Activated naive CD8-positive, alpha-beta T cell treated with anti-CD3 and anti-CD28 coated beads, Interleukin-2, amount 10 ng/mL, durations not matched to agents 7 days and 5 days (primary cell): ENCODE data around the gene DNAI2. TPM values are rescaled to one million over a fixed set of nuclear protein-coding genes. Genes with fewer than 3 reads are reported as not detected.

ENCODE experiments used
- ATAC-seq: fragments of 150-1000 bp; cut with Tn5 transposase; one replicate; pipeline ENCODE4 v1.10.0; 2021; ENCODE audit warnings: low read depth, moderate library complexity
- POLR2A ChIA-PET: fragments of 350-600 bp; sonication (Branson Sonifier 250); formaldehyde crosslinking; loops from one replicate; lab custom pipeline; 2021; ENCODE audit warnings: antibody characterized with exemption; lab: Charles Lee
- DNase-seq: peaks from one replicate; pipeline ENCODE4 v3.0.0; 2021
- H3K27ac Mint-ChIP-seq: one replicate; pipeline ENCODE4 v1.8.0; 2022; ENCODE audit warnings: mild to moderate bottlenecking, mixed read lengths
- H3K27me3 Mint-ChIP-seq: one replicate; pipeline ENCODE4 v1.8.0; 2022; ENCODE audit warnings: mild to moderate bottlenecking, moderate library complexity, mixed read lengths
- H3K36me3 Mint-ChIP-seq: one replicate; pipeline ENCODE4 v1.8.0; 2021; ENCODE audit warnings: mild to moderate bottlenecking, mixed read lengths
- H3K4me1 Mint-ChIP-seq: one replicate; pipeline ENCODE4 v1.8.0; 2021; ENCODE audit warnings: mixed read lengths
- H3K4me3 Mint-ChIP-seq: one replicate; pipeline ENCODE4 v1.8.0; 2022; ENCODE audit warnings: mild to moderate bottlenecking, moderate library complexity, mixed read lengths
- H3K9me3 Mint-ChIP-seq: one replicate; pipeline ENCODE4 v1.8.0; 2021; ENCODE audit warnings: mixed read lengths
- total RNA-seq, 2 experiments: library from RNA; stranded (reverse); gene quantifications; one replicate each; pipeline ENCODE4 v1.2.3, GENCODE V29; 2021

Gene DNAI2
- total RNA-seq, 2 experiments from 2014 or later, result 1.2 to 1.6 TPM

DNA sequence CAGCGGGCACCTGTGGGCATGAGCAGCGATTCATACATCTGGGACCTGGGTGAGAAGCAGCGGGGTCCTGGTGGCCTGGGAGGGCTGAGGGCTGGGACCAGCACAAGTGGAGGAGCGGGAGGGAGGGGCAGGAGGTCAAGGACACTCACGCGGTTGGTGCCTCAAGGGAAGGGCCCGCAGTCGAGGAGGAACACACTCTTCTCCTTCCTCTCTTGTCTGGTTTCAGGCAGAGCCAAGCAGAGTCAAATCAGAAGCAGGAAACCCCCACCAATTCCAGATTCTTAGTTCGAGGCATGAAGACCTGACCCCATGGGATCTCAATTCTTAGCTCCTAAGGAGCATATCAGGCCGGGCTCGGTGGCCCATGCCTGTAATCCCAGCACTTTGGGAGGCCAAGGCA lies 15.7 kb downstream of the DNAI2 start:
- Mint-ChIP-seq H3K36me3 (peaks cover under 1% of the 10 kb centered on the region), H3K27ac (no peak overlapping the region), H3K9me3 (peaks cover under 1% of the 10 kb centered on the region), H3K27me3 (peaks cover under 1% of the 10 kb centered on the region), H3K4me3 (no peak overlapping the region), H3K4me1 (peaks cover 12% of the 10 kb centered on the region)
- ATAC-seq, result no peak
- no peak for DNase-seq
- POLR2A ChIA-PET, result no interaction called here

DNA sequence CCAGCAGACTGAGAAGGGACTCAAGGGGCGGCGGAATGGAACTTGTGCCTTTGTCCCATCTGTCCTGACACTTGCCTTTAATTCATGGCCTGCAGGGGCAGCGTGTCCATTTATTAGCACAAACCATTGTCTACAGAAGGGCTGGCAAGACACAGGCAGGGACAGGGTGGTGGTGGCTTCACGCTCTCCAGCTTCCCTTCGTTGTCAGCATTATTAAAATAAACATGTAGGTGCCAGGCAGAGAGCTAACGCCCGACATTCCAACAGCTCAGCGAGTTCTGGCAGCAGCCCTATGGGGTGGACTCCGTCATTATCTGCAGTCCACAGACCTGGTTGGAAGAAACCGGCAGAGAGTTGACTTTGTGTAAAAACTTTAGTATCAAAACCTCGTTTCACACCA lies 16.3 kb downstream of the DNAI2 start:
- H3K4me3 Mint-ChIP-seq, result no peak overlapping the region
- POLR2A ChIA-PET, result no interaction called here
- no peak overlapping the region for H3K27ac Mint-ChIP-seq
- DNase-seq, result no peak
- no peak for ATAC-seq
- peaks cover 2% of the 10 kb centered on the region for H3K9me3 Mint-ChIP-seq
- peaks cover 3% of the 10 kb centered on the region for H3K27me3 Mint-ChIP-seq
- peaks cover 2% of the 10 kb centered on the region for H3K36me3 Mint-ChIP-seq
- H3K4me1 Mint-ChIP-seq, result peaks cover 7% of the 10 kb centered on the region

GRCh38 chr17:74292495-74292894 lies 18.5 kb downstream of the DNAI2 start:
- ATAC-seq, result no peak
- H3K9me3 Mint-ChIP-seq, result peaks cover 2% of the 10 kb centered on the region
- H3K27ac Mint-ChIP-seq, result no peak overlapping the region
- no peak overlapping the region for H3K4me3 Mint-ChIP-seq
- H3K4me1 Mint-ChIP-seq, result peaks cover 5% of the 10 kb centered on the region
- peaks cover 12% of the 10 kb centered on the region for H3K27me3 Mint-ChIP-seq
- peaks cover 2% of the 10 kb centered on the region for H3K36me3 Mint-ChIP-seq
- DNase-seq, result no peak
- POLR2A ChIA-PET, result no interaction called here

- Mint-ChIP-seq H3K4me1 (no peaks in the 10 kb centered on the region), H3K36me3 (peaks cover 2% of the 10 kb centered on the region), H3K4me3 (no peak overlapping the region), H3K27me3 (peaks cover 19% of the 10 kb centered on the region), H3K9me3 (peaks cover 2% of the 10 kb centered on the region), H3K27ac (no peak overlapping the region)
- POLR2A ChIA-PET, result interaction anchor here (0.8 kb wide), 2 partner anchors 13 to 230 kb away, joined by 3 read pairs; no protein-coding TSS in a partner anchor
- no peak for ATAC-seq
- DNase-seq, result no peak
Observed at GRCh38 chr17:74295625-74296547, 21.9 kb downstream of the DNAI2 start.

- DNase-seq (no peak), ATAC-seq (no peak)
- Mint-ChIP-seq H3K27me3 (peaks cover 19% of the 10 kb centered on the region), H3K36me3 (peaks cover 2% of the 10 kb centered on the region), H3K27ac (no peak overlapping the region), H3K4me1 (peaks cover 5% of the 10 kb centered on the region), H3K4me3 (no peak overlapping the region), H3K9me3 (peaks cover 2% of the 10 kb centered on the region)
- POLR2A ChIA-PET, result interaction anchor here (0.8 kb wide), 1 partner anchor 229 kb away, joined by 3 read pairs; no protein-coding TSS in a partner anchor
Observed at GRCh38 chr17:74296548-74296936, 22.5 kb downstream of the DNAI2 start.

DNA sequence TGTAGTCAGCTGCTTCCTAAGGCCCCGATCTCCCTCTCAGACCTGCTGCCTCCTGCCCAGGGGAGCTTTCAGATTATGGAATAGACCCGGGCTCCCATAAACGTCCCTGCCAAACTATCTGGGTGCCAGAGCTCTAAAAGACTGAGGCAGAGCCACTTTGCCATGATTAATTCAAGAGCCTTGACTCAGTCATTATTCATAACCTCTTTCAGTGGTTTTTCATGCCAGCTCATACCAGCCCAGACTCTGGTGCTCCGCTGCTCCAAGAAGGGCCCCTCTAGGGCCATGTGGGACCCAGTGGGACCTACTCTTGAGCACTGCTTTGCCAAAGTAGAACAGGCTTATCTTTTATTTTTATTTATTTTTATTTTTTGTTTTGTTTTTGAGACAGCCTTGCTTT lies 23.9 kb downstream of the DNAI2 start:
- Mint-ChIP-seq H3K4me3 (no peak overlapping the region), H3K9me3 (peaks cover 2% of the 10 kb centered on the region), H3K4me1 (peaks cover 6% of the 10 kb centered on the region), H3K27me3 (peaks cover 19% of the 10 kb centered on the region), H3K36me3 (peaks cover 2% of the 10 kb centered on the region), H3K27ac (no peak overlapping the region)
- ATAC-seq (no peak), DNase-seq (no peak)
- POLR2A ChIA-PET, result no interaction called here

DNA sequence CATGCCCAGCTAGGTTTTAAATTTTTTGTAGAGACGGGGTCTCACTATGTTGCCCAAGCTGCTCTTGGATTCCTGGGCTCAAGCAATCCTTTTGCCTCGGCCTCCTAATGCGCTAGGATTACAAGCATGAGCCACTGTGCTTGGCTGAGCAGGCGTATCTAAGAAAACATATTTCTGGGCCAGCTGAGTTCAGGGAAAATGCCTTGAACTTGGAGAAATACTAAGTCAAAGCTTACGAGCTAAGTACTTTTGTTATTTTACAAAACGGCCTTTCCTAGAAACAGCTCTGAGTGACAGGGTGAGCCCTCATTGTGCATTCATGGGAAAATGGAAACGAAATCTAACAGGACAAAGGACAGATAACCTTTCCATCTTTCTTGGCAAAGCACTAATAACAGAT lies 24.7 kb downstream of the DNAI2 start:
- Mint-ChIP-seq H3K27me3 (peaks cover 19% of the 10 kb centered on the region), H3K36me3 (peaks cover 2% of the 10 kb centered on the region), H3K4me1 (peaks cover 6% of the 10 kb centered on the region), H3K9me3 (peaks cover 2% of the 10 kb centered on the region), H3K27ac (no peak overlapping the region), H3K4me3 (no peak overlapping the region)
- DNase-seq (no peak), ATAC-seq (no peak)
- POLR2A ChIA-PET, result no interaction called here

DNA sequence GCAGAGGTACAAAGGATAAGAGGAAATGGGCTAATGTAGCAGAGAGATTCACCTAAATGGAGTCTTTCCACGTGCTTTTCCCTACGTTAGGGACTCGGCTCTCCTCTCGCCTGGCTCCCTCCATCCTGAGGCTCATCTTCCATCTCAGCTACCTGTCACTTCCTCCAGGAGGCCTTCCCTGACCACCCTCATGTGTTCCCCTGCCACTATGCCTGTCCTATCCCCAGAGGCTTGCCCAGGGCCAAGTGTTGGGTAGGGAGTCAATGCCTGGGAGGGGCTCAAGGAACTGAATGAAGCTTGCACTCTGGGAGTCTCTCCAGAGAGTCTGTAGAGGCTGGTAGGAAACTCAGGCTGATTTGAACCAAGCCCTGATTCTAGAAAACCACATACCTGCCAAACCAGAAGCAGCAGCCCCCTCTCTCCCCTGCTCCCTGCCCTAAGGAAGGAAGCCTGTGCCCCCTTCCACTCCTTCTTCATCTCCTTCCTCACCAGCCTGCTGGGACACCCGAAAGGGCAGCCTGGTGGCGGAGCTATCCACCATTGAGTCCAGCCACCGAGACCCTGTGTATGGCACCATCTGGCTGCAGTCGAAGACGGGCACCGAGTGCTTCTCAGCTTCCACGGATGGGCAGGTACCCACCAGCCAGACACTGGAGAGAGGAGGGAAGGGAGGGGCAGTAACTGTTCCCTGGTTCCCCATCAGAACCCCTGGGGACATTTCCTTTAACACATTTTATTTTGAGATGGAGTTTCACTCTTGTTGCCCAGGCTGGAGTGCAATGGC lies 25.4 kb downstream of the DNAI2 start:
- H3K36me3 Mint-ChIP-seq, result peaks cover 2% of the 10 kb centered on the region
- peaks cover 2% of the 10 kb centered on the region for H3K9me3 Mint-ChIP-seq
- no peak overlapping the region for H3K4me3 Mint-ChIP-seq
- ATAC-seq, result no peak
- H3K27me3 Mint-ChIP-seq, result peaks cover 19% of the 10 kb centered on the region
- no peak for DNase-seq
- H3K27ac Mint-ChIP-seq, result no peak overlapping the region
- H3K4me1 Mint-ChIP-seq, result peaks cover 6% of the 10 kb centered on the region
- POLR2A ChIA-PET, result no interaction called here

DNA sequence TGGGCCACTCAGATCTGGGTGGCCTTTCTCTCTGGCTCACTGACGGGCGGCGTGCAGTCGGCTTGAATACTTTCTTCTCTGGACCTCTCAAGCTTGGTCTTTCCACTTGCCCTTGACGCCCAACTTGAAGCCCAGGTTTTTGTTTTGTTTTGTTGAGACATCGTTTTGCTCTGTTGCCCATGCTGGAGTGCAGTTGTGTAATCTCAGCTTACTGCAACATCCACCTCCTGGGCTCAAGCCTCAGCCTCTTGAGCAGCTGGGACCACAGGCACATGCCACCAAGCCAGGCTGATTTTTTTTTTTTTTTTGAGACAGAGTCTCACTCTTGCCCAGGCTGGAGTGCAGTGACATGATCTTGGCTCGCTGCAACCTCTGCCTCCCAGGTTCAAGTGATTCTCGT lies 29.3 kb downstream of the DNAI2 start:
- Mint-ChIP-seq H3K27ac (no peak overlapping the region), H3K27me3 (peaks cover 7% of the 10 kb centered on the region), H3K4me1 (peaks cover 17% of the 10 kb centered on the region), H3K9me3 (no peaks in the 10 kb centered on the region), H3K36me3 (no peaks in the 10 kb centered on the region), H3K4me3 (no peak overlapping the region)
- POLR2A ChIA-PET, result interaction anchor here (0.7 kb wide), 1 partner anchor 196 kb away, joined by 3 read pairs; no protein-coding TSS in a partner anchor
- ATAC-seq, result no peak
- no peak for DNase-seq

DNA sequence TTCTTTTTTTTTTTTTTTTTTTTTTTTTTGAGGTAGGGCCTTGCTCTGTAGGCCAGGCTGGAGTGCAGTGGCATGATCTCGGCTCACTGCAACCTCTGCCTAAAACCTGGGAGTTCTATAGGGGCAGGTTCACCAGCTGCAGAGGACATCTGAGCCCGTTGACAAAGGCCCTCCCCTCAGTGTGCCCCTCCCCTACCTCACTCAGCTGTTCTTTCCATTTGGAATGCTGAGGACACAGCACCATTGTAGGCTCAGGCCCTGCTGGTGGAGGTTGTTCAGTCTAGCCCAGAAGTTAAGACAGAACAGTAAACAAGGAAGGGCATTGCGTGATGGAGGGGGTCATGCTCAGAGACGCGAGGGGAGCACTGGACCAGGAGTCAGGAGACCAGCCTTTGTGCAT lies 30.1 kb downstream of the DNAI2 start:
- Mint-ChIP-seq H3K27ac (no peak overlapping the region), H3K27me3 (peaks cover 11% of the 10 kb centered on the region), H3K9me3 (no peaks in the 10 kb centered on the region), H3K36me3 (no peaks in the 10 kb centered on the region), H3K4me3 (no peak overlapping the region), H3K4me1 (peaks cover 18% of the 10 kb centered on the region)
- POLR2A ChIA-PET, result interaction anchor here (0.7 kb wide), 1 partner anchor 195 kb away, joined by 3 read pairs; no protein-coding TSS in a partner anchor
- no peak for ATAC-seq
- DNase-seq, result no peak

- Mint-ChIP-seq H3K4me3 (no peak overlapping the region), H3K4me1 (peaks cover 17% of the 10 kb centered on the region), H3K27ac (no peak overlapping the region), H3K36me3 (no peaks in the 10 kb centered on the region), H3K27me3 (peaks cover 9% of the 10 kb centered on the region), H3K9me3 (no peaks in the 10 kb centered on the region)
- ATAC-seq, result peak; percentile 50
- POLR2A ChIA-PET, result no interaction called here
- DNase-seq, result no peak
Observed at GRCh38 chr17:74305865-74306654, 32.0 kb downstream of the DNAI2 start.

DNA sequence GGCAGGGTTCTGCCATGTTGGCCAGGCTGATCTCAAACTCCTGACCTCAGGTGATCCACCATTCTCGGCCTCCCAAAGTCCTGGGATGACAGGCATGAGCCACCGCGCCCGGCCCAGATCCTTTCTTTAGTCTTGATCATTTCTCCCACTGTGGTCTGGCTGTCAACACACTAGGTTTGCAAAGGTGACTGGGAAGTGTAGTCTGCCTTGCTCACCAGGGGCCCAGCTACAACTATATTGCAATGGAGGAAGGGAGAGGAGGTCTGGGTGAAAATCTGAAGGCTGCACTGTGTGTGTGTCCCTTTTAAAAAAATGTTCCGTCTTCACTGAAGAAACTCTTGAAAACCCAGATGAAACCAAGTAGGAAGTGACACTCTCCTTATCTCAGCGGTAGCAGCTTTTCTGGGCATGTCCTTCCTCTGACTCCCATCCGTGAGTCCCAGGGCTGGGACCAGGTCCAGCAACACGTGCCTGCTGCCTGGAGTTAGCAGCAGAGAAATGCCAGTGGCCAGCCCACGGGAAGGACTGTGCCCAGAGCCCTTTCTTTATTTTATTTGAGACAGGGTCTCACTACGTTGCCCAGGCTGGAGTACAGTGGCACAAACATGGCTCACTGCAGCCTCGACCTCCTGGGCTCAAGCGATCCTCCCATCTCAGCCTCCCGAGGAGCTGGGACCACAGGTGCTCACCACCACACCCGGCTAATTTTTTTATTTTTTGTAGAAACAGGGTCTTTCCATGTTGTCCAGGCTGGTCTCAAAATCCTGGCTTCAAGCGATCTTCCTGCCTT lies 34.1 kb downstream of the DNAI2 start:
- ATAC-seq, result peak; percentile 39
- Mint-ChIP-seq H3K27ac (peak overlapping the region; percentile 16), H3K4me1 (peaks cover 12% of the 10 kb centered on the region), H3K27me3 (peaks cover 9% of the 10 kb centered on the region), H3K9me3 (no peaks in the 10 kb centered on the region), H3K36me3 (no peaks in the 10 kb centered on the region), H3K4me3 (no peak overlapping the region)
- POLR2A ChIA-PET, result no interaction called here
- no peak for DNase-seq
